Small intestine (tissue), 7 donors: ENCODE data around the gene CACNA2D2. TPM values are rescaled to one million over a fixed set of nuclear protein-coding genes. Genes with fewer than 3 reads are reported as not detected.
A peak's percentile ranks its signal among the peaks of the same experiment; 100 is the strongest.

Experiments used
- DNase-seq, 2 donors: peaks; one replicate each; pipeline versions ENCODE4 v3.0.0 to v3.0.0-alpha.2; 2013
- FAIRE-seq: peaks from 2 replicates; lab custom pipeline; 2012; peaks lifted over from hg19 to GRCh38; lab: Jason Lieb, UNC
- H3K27ac ChIP-seq, 3 donors: one replicate each; pipeline ENCODE4 v1.5.1; 2013; ENCODE audit warnings: low read length in 2 of 3, mild to moderate bottlenecking in 2 of 3, control low read depth in 1 of 3, inconsistent platforms in 1 of 3, low read depth in 1 of 3, moderate library complexity in 1 of 3
- H3K27me3 ChIP-seq, 3 donors: one replicate each; pipeline ENCODE4 v1.6.1; 2013; ENCODE audit warnings: low read length in 3 of 3, inconsistent platforms in 1 of 3; ENCODE audit not compliant: control insufficient read depth in 3 of 3, insufficient read depth in 3 of 3
- H3K36me3 ChIP-seq, 3 donors: one replicate each; pipeline ENCODE4 v1.6.1; 2013; ENCODE audit warnings: low read length in 3 of 3, inconsistent platforms in 1 of 3, low read depth in 1 of 3, mild to moderate bottlenecking in 1 of 3, moderate library complexity in 1 of 3; ENCODE audit not compliant: control insufficient read depth in 3 of 3, insufficient read depth in 2 of 3
- H3K4me1 ChIP-seq, 3 donors: one replicate each; pipeline ENCODE4 v1.6.1; 2013; ENCODE audit warnings: low read length in 2 of 3, inconsistent platforms in 1 of 3, low read depth in 1 of 3, mild to moderate bottlenecking in 1 of 3, moderate library complexity in 1 of 3; ENCODE audit not compliant: control insufficient read depth in 3 of 3, insufficient read depth in 2 of 3
- H3K4me3 ChIP-seq, 3 donors: one replicate each; pipeline ENCODE4 v1.5.1; 2013; ENCODE audit warnings: low read length in 3 of 3, control low read depth in 1 of 3, inconsistent platforms in 1 of 3, low read depth in 1 of 3, mild to moderate bottlenecking in 1 of 3, moderate library complexity in 1 of 3
- H3K9me3 ChIP-seq, 2 donors: one replicate each; pipeline ENCODE4 v1.6.1; 2013; ENCODE audit warnings: low read depth in 1 of 2, low read length in 1 of 2; ENCODE audit not compliant: control insufficient read depth in 2 of 2, insufficient read depth in 1 of 2
- WGBS, 3 donors: extraction: QIAGEN DNeasy Blood & Tissue Kit; methylation state at CpG; one replicate each; pipeline ENCODE4 v1.1.7; 2013; 5-methylcytosine and 5-hydroxymethylcytosine counted together
- polyA plus RNA-seq, 4 donors: library from polyadenylated mRNA; stranded (reverse) in 3 of 4; unstranded in 1 of 4; fragments of 200-250 nt in 3 of 4; fragments of 120-200 nt in 1 of 4; gene quantifications; one replicate each; pipeline versions ENCODE4 v1.2.1 to v1.2.3, GENCODE V29; 2013
- donor health status: healthy with polysubstance abuse.
- donor health status: control.
- donor health status: control.
- donor health status: Bipolar disorder and iron deficiency.
- donor health status: healthy.

Gene CACNA2D2
- polyA plus RNA-seq, 4 donors = 0.22 to 5.3 (median 0.89) TPM

DNA sequence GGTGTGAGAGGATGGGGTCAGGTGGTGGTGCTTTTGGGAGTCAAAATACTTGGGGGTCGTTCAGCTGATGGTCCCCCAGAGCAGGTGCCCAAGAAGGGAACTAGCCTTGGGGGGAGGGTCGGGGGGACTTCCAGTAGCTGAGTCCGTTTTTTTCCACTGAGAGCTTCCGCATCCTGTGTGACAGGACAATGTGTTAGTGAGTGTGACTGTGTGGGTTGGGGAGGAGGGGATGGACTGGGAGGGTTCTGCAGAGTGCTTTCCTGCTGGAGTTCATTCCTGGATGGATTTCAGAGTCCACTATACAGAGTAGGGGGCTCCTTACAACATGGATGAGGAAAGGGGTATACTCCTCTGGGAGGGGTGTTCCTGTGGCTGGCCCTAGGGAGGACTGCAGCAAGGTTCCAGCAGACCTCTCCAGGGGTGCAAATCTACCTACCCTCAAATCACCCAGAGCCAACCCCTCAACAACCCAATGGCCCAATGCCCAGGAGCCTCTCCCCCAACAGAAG lies 180.3 kb downstream of the CACNA2D2 start:
- 31 to 43% (median 36%) methylated on average over 4 of the region's 4 CpGs for WGBS, 3 donors
- FAIRE-seq = no peak

DNA sequence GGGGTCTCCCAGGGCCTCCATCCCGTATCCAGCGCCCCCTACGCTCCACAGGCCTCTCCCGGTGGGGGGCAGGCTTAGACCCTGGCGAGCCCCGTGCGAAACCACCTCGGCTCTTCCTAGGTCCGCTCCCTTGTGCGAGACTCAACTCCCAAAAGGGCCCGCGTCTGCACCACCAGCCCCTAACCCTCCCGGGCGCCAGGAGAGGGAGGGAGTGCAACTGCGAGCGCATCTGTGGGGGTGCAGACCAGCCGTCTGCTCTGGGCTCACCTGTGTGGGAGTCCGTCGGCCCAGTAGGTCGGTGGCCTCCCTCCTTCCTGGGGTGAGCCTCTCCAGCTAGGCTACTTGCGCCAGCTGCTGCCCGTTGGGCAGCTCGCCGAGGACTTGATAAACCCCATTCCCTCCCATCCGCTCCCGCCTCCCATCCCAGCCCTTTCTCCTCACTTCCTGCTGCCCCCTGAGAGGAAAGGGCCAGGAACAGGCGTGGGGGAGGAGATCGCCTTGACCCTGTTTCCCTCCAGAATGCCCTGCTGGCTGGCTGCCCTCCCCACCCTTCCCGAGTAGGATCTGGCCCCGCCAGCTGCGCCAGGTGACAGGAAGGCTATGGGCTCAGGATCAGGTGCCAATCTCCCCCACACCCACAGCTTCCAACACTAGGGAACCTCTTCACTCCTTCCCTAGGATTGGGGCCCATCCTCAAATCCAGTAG lies 180.9 kb downstream of the CACNA2D2 start, which contains the start of gene HYAL2:
Gene HYAL2 (minus strand): TSS at position 360 of the 706 bp plus-strand sequence. CDS start 2,256 bp downstream, outside the sequence.
- peak; percentile 37 to 42 for DNase-seq
- H3K27me3 ChIP-seq = no peaks in the 10 kb centered on the region
- peak within 1 kb of the TSS; percentile 61 to 72 (median 69) for H3K4me3 ChIP-seq
- H3K4me1 ChIP-seq = peaks cover 2 to 67% (median 9%) of the 10 kb centered on the region in 3 donors
- H3K36me3 ChIP-seq = peaks cover 0 to 54% (median 3%) of the 10 kb centered on the region in 3 donors
- peak within 1 kb of the TSS; percentile 77 to 96 (median 94) for H3K27ac ChIP-seq
- WGBS, 3 donors = 16 to 42% (median 37%) methylated on average over 25 to 31 of the region's 31 CpGs
- FAIRE-seq = no peak
- H3K9me3 ChIP-seq = no peaks in the 10 kb centered on the region

More for the DNA sequence above, 180.3 kb downstream of the CACNA2D2 start:
- peaks cover 0 to 48% (median 3%) of the 10 kb centered on the region in 3 donors for H3K36me3 ChIP-seq
- H3K9me3 ChIP-seq = no peaks in the 10 kb centered on the region
- H3K4me3 ChIP-seq = no peak overlapping the region
- H3K27me3 ChIP-seq = no peaks in the 10 kb centered on the region
- peaks cover 2 to 62% (median 9%) of the 10 kb centered on the region in 3 donors for H3K4me1 ChIP-seq
- H3K27ac ChIP-seq = peak overlapping the region; percentile 77 to 96 (median 94)
- no peak for DNase-seq

DNA sequence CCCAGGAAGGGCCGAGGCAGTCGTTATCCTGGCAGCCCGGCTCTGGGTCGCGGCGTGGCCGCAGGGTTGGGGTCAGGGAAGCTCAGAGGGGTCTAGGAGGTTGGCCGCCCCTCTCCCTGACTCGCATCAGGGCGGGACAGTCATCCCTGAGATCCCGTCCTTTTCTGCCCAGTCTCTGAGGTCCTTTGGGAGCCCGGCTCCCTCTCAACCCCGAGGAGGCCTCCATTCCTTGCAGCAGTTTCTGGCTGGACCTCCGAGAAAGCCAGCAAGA lies 181.4 kb downstream of the CACNA2D2 start:
- peak overlapping the region; percentile 77 to 96 (median 94) for H3K27ac ChIP-seq
- peak overlapping the region in 2 of 3 donors; percentile 61 to 72 for H3K4me3 ChIP-seq
- FAIRE-seq (no peak), DNase-seq (no peak)
- no peaks in the 10 kb centered on the region for H3K27me3 ChIP-seq
- H3K36me3 ChIP-seq = peaks cover 0 to 58% (median 3%) of the 10 kb centered on the region in 3 donors
- peaks cover 2 to 67% (median 5%) of the 10 kb centered on the region in 3 donors for H3K4me1 ChIP-seq
- H3K9me3 ChIP-seq = no peaks in the 10 kb centered on the region
- 8 to 24% (median 23%) methylated on average over 12 to 14 of the region's 14 CpGs for WGBS, 3 donors

DNA sequence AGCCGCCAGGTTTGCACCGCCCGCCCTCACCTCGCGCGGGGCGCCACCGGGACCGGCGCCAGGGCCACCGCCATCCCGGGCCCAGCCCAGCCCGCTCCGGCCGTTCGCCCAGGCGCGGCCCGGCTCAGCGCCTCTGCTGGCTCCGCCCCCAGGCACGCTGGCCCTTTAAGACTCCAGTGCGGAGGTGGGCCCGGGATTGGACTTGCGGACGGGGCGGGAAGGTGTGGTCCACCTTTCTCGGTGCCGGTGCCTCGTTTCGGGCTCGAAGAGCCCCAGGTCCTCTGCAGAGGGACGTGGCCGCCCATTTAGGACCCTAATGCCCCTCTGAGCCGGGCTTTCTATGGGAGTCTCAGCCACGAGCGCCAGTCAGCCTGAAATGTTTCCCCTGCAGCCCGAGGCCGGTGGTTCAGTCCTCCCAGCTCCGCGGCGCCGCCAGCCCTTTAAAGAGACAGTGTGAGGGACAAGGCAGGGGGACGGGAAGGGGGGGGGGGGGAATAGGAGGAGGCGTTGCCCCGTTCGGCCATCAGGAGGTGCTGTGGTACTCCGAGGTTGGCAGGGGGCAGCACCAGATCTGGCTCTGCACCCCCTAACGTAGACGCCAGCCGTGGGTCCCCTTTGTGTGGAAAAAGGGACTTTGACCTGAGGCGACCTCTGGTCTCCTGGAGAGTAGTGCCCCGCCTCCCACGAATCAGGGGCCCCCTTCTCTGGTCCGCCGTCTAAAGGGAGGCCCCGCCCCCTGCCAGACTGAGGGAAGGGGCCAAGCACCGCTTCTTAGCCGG lies 181.9 kb downstream of the CACNA2D2 start:
- H3K4me3 ChIP-seq = peak overlapping the region; percentile 61 to 72 (median 69)
- H3K27me3 ChIP-seq = no peaks in the 10 kb centered on the region
- peaks cover 2 to 67% (median 3%) of the 10 kb centered on the region in 3 donors for H3K4me1 ChIP-seq
- 0% methylated on average over 42 to 59 of the region's 59 CpGs for WGBS, 3 donors
- H3K9me3 ChIP-seq = no peaks in the 10 kb centered on the region
- peaks cover 0 to 58% (median 3%) of the 10 kb centered on the region in 3 donors for H3K36me3 ChIP-seq
- no peak for FAIRE-seq
- peak overlapping the region; percentile 77 to 96 (median 94) for H3K27ac ChIP-seq
- DNase-seq = peak; percentile 91 to 97

DNA sequence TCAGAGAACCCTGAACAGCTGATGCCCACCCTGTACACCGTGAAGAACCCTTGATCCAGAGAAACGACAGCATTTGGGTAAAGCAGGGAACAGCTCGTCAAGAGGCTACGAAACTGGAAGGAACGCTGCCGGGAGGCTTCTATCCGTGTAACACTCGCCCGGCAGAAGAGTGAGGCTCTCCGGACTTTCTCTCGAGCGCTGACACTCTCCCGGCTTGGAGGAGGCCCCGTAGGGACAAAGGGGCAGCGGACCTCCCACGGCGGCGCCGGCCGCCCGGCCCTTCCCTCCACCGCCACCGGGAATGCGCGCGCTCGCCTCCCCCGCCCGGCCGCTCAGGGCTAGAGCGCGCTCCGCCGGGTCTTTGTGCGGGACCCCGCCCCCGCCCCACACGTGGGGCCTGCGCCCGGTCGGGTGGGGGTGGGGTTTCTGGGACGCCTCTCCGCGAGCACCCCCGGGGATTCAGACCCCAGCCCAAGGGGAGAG lies 182.5 kb downstream of the CACNA2D2 start:
- peaks cover 3 to 71% (median 5%) of the 10 kb centered on the region in 3 donors for H3K4me1 ChIP-seq
- peak overlapping the region; percentile 61 to 72 (median 69) for H3K4me3 ChIP-seq
- FAIRE-seq (no peak), DNase-seq (peak; percentile 79 to 95)
- H3K36me3 ChIP-seq = peaks cover 0 to 57% (median 3%) of the 10 kb centered on the region in 3 donors
- peak overlapping the region; percentile 35 to 96 (median 94) for H3K27ac ChIP-seq
- 0% methylated on average over 29 to 45 of the region's 45 CpGs for WGBS, 3 donors
- no peaks in the 10 kb centered on the region for H3K27me3 ChIP-seq
- no peaks in the 10 kb centered on the region for H3K9me3 ChIP-seq

DNA sequence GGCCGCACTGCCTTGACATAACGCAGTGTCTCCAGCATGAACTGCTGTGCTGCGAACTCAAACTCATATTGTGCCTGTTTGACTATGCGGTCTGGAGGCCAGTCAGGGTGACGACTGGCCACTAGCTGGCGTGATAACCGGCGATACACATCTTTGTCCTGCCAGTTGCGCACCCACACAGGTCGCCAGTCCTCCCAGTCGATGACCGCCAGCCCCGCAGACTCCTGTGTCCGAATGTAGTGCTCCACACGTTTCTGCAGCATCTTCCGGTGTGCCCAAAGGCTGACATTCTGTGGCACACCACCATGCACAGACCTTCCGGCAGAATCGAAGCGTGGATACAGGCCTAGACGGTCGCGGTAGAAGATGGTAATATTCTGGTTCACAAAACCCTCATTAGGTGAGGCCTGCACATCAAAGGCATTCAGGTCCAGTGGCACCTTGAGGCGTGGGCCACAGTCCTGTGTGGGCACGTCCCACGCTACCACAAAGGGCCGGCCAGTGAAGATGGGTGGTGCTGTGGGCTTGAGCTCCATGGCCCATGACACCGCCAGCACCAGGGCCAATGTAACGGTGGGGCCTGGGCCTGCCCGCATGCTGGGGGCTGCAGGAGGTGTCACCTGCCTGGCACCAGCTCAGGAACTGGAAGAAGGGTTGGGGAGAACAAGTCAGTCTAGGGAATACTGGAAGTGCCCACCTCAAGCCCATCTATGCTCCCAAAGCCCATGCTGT lies 183.4 kb downstream of the CACNA2D2 start:
- Histone ChIP-seq H3K27ac (peak overlapping the region; percentile 35 to 96 (median 94)), H3K36me3 (peaks cover 0 to 55% (median 3%) of the 10 kb centered on the region in 3 donors), H3K4me1 (peaks cover 3 to 71% (median 5%) of the 10 kb centered on the region in 3 donors), H3K9me3 (no peaks in the 10 kb centered on the region), H3K27me3 (no peaks in the 10 kb centered on the region), H3K4me3 (peak overlapping the region; percentile 61 to 72 (median 69))
- WGBS, 3 donors = 77 to 85% (median 81%) methylated on average over 29 of the region's 29 CpGs
- DNase-seq (no peak), FAIRE-seq (no peak)

DNA sequence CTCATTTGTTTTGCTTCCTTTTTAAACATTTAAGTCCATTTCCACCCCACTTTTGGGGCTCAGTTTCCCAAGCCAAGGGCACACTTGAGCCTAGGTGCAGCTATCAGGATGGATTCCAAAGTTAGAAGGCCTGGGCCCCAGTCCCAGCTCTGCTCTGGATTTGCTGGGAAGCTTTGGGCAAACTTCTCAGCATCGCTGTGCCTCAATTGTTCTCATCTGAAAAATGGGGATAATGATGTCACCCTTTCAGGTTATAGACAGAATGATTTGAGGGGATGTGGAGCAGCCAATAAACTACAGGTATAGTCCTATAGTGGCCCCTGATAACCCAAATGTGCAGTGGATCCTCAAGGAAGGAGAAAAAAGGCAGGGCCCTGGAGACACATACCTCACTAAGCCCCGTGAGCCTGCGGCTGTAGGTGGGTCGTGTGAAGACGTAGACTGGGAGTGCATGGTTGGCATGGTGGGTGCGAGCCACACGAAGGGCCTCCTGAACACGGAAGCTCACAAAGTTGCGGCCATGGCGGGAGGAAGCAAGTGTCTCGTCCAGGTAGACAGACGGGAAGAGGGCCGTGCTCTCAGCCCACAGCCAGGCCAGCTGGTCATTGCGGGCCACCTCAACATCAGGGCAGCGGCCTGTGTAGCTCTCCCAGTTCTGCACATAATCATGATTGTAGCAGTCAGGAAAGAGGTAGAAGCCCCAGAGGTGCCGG lies 184.1 kb downstream of the CACNA2D2 start:
- no peak for FAIRE-seq
- WGBS, 3 donors = 85 to 95% (median 92%) methylated on average over 16 of the region's 16 CpGs
- no peak overlapping the region for H3K4me3 ChIP-seq
- H3K4me1 ChIP-seq = peaks cover 3 to 70% (median 5%) of the 10 kb centered on the region in 3 donors
- H3K27ac ChIP-seq = no peak overlapping the region
- H3K27me3 ChIP-seq = no peaks in the 10 kb centered on the region
- DNase-seq = no peak
- H3K9me3 ChIP-seq = no peaks in the 10 kb centered on the region
- peaks cover 0 to 58% (median 3%) of the 10 kb centered on the region in 3 donors for H3K36me3 ChIP-seq
